DND-41 (cell line): ENCODE results near the gene MYD88.

Source experiments
- ATAC-seq: fragments of 200-7000 bp; cut with Tn5 transposase; 3 replicates; pipeline ENCODE4 v1.9.1; 2021; ENCODE audit warnings: low read depth; ENCODE audit not compliant: insufficient read depth
- DNase-seq: peaks from one replicate; pipeline ENCODE4 v3.0.0-alpha.2; 2020
- H2AFZ ChIP-seq: 2 replicates; pipeline ENCODE4 v1.6.0; 2012; ENCODE audit warnings: low read depth, low read length
- H3K27ac ChIP-seq: 2 replicates; pipeline ENCODE4 v1.5.1; 2012; ENCODE audit warnings: low read length, inconsistent platforms
- H3K27me3 ChIP-seq: fragments of 200-600 bp; sonication (generic); 2 replicates; pipeline ENCODE4 v1.6.0; 2012; ENCODE audit warnings: low read length, mild to moderate bottlenecking, inconsistent platforms; ENCODE audit not compliant: insufficient read depth, poor library complexity
- H3K36me3 ChIP-seq: 2 replicates; pipeline ENCODE4 v1.5.1; 2012; ENCODE audit warnings: low read length, inconsistent platforms; ENCODE audit not compliant: insufficient read depth
- H3K4me1 ChIP-seq: 2 replicates; pipeline ENCODE4 v1.5.1; 2012; ENCODE audit warnings: mild to moderate bottlenecking, low read length; ENCODE audit not compliant: insufficient read depth
- H3K4me2 ChIP-seq: 2 replicates; pipeline ENCODE4 v1.6.0; 2012; ENCODE audit warnings: mild to moderate bottlenecking, moderate library complexity, low read length, inconsistent platforms; ENCODE audit not compliant: insufficient read depth
- H3K4me3 ChIP-seq, 2 experiments: fragments of 200-600 bp in 1 of 2; shearing (Covaris generic) in 1 of 2; 2 replicates each; pipeline ENCODE4 v1.5.1; 2012 to 2016; ENCODE audit warnings: inconsistent platforms in 2 of 2, low read length in 2 of 2, mild to moderate bottlenecking in 2 of 2, low read depth in 1 of 2, moderate library complexity in 1 of 2
- H3K79me2 ChIP-seq: 2 replicates; pipeline ENCODE4 v1.6.0; 2012; ENCODE audit warnings: low read length, inconsistent platforms; ENCODE audit not compliant: insufficient read depth
- H3K9ac ChIP-seq: 2 replicates; pipeline ENCODE4 v1.6.0; 2012; ENCODE audit warnings: low read depth, mild to moderate bottlenecking, inconsistent platforms, low read length, moderate library complexity
- H3K9me3 ChIP-seq: 2 replicates; pipeline ENCODE4 v1.5.1; 2012; ENCODE audit warnings: low read length, moderate library complexity, mild to moderate bottlenecking, inconsistent platforms; ENCODE audit not compliant: insufficient read depth, severe bottlenecking
- H4K20me1 ChIP-seq: 2 replicates; pipeline ENCODE4 v1.6.0; 2012; ENCODE audit warnings: low read length; ENCODE audit not compliant: insufficient read depth
- CTCF ChIP-seq: IDR thresholded peaks from 2 replicates; pipeline ENCODE4 v1.5.1; 2012; ENCODE audit warnings: borderline replicate concordance, low read length, moderate library complexity, mild to moderate bottlenecking; ENCODE audit not compliant: poor library complexity, severe bottlenecking; ENCODE audit errors: extremely low read depth
- EZH2 ChIP-seq: IDR thresholded peaks from 3 replicates; pipeline ENCODE4 v1.6.1; 2012; ENCODE audit warnings: borderline replicate concordance, low read depth, mild to moderate bottlenecking, moderate library complexity, low read length, inconsistent platforms; ENCODE audit not compliant: severe bottlenecking

Gene MYD88

DNA sequence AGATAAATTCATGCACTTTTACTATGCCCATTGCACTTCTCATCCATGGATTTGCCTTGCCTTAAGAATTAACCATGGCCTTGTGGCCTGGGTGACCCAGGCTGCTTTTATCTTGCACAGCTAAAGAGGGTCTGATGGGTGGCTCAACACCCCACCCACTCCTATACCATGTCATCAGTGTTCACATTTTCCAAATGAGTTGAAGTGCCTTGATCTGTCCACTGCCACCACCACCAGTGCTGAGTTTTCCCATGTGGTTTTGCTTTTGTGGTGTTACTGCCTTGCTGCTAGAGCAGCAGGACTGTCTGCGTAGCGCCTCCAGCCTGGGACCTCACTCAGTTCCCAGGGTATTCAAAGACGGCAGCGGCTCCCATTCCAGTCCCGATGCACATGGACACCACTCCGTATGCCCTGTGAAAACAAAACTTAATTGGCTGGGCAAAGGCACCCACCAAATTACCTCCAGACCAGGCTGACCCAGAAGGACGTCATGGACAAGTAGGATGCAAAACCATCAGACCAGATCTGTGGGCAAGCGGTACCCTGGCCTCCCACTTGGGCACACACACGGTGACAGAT, 15.7 kb upstream of the MYD88 start:
- Histone ChIP-seq H3K4me3 (no peak overlapping the region), H3K4me1 (no peaks in the 10 kb centered on the region), H3K27me3 (no peaks in the 10 kb centered on the region), H4K20me1 (peaks cover 6% of the 10 kb centered on the region; the same call in 1 of the 2 replicates), H3K36me3 (peaks cover 78% of the 10 kb centered on the region), H3K9ac (no peak overlapping the region), H3K79me2 (no peaks in the 10 kb centered on the region), H3K4me2 (no peak overlapping the region), H2AFZ (no peak overlapping the region), H3K9me3 (no peaks in the 10 kb centered on the region), H3K27ac (no peak overlapping the region)
- TF ChIP-seq EZH2 = no peak
- TF ChIP-seq CTCF = no peak
- no peak for DNase-seq
- no peak for ATAC-seq

GRCh38 chr3:38124324-38125122, 13.9 kb upstream of the MYD88 start:
- Histone ChIP-seq H3K4me1 (no peaks in the 10 kb centered on the region), H3K27me3 (no peaks in the 10 kb centered on the region), H3K36me3 (peaks cover 93% of the 10 kb centered on the region), H3K9ac (no peak overlapping the region), H2AFZ (no peak overlapping the region), H4K20me1 (peaks cover 4% of the 10 kb centered on the region), H3K4me3 (no peak overlapping the region), H3K4me2 (no peak overlapping the region), H3K27ac (no peak overlapping the region), H3K79me2 (no peaks in the 10 kb centered on the region), H3K9me3 (no peaks in the 10 kb centered on the region)
- TF ChIP-seq EZH2 (no peak), CTCF (no peak)
- DNase-seq (no peak), ATAC-seq (no peak)

- peaks cover 4% of the 10 kb centered on the region for H4K20me1 ChIP-seq
- H3K4me1 ChIP-seq = no peaks in the 10 kb centered on the region
- H3K79me2 ChIP-seq = no peaks in the 10 kb centered on the region
- H3K9ac ChIP-seq = no peak overlapping the region
- no peaks in the 10 kb centered on the region for H3K27me3 ChIP-seq
- no peak for DNase-seq
- no peak overlapping the region for H3K4me2 ChIP-seq
- TF ChIP-seq CTCF (no peak), EZH2 (no peak)
- no peak for ATAC-seq
- H3K27ac ChIP-seq = no peak overlapping the region
- no peak overlapping the region for H2AFZ ChIP-seq
- H3K36me3 ChIP-seq = peaks cover 94% of the 10 kb centered on the region
- H3K9me3 ChIP-seq = no peaks in the 10 kb centered on the region
- no peak overlapping the region for H3K4me3 ChIP-seq
Measured at GRCh38 chr3:38125305-38126120, 12.9 kb upstream of the MYD88 start.
